ENCODE measurements around the gene PIP5KL1.

PIP5KL1 gene

DNA sequence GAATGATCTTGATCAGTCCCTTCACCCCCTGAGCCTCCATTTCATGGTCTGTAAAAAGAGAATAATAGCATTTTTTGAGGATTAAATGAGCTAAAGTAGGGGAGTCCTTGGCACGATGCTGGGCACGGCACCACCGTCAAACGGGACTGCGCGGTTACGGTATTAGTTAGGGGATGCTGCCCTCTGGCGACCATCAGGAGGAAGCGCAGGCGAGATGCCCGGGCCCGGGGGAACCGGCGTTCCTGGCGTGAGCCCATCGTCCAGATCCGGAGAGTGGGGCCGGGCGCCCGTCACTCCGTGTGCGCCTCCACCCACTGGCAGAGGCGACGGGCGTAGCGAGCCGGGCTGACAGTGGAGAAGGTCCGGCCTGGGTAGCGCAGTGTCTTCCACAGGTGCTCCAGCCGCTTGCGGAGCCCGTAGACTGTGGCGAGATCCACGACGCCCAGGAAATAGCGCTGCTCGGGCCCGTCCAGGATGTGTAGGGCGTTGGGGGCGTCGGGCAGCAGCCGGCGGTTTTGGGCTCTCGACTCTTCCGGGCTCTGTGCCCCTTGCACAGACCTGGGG, 8.9 kb downstream of the PIP5KL1 start:
- ChIA-PET POLR2A (interaction anchor here (0.7 to 1.5 kb wide), 5 partner anchors 20 to 187 kb away, joined by 3 to 4 read pairs (median 3); partner anchors contain the start of genes CDK9 and TOR2A), CTCF (interaction anchor here (0.8 to 1.4 kb wide), 8 partner anchors 8 to 184 kb away, joined by 3 to 8 read pairs (median 3); partner anchors contain the start of gene PIP5KL1)
- TF ChIP-seq HDGF (IDR thresholded peaks at IDR 0.05; ENCODE audit: borderline replicate concordance) (no peak), CTBP1 (IDR thresholded peaks at IDR 0.05; ENCODE audit: borderline replicate concordance) (no peak), LEF1 (IDR thresholded peaks at IDR 0.05; ENCODE audit: borderline replicate concordance) (no peak), FOXK2 (IDR thresholded peaks at IDR 0.05) (no peak), SP1 (IDR thresholded peaks at IDR 0.05) (no peak), FOXM1 (IDR thresholded peaks at IDR 0.05; ENCODE audit: borderline replicate concordance) (no peak), PKNOX1 (IDR thresholded peaks at IDR 0.05) (no peak), TARDBP (IDR thresholded peaks at IDR 0.05) (no peak), FOXA1 (IDR thresholded peaks at IDR 0.05) (no peak), ZNF384 (IDR thresholded peaks at IDR 0.05) (no peak), SUZ12 (IDR thresholded peaks at IDR 0.05) (no peak), ARNT (IDR thresholded peaks at IDR 0.05) (no peak), L3MBTL2 (conservative IDR thresholded peaks at IDR 0.05) (no peak), BHLHE40 (IDR thresholded peaks at IDR 0.05; ENCODE audit: borderline replicate concordance) (no peak), NFRKB (IDR thresholded peaks at IDR 0.05) (no peak)
- peak; percentile 79 for DNase-seq (ENCODE audit: extremely low spot score)

DNA sequence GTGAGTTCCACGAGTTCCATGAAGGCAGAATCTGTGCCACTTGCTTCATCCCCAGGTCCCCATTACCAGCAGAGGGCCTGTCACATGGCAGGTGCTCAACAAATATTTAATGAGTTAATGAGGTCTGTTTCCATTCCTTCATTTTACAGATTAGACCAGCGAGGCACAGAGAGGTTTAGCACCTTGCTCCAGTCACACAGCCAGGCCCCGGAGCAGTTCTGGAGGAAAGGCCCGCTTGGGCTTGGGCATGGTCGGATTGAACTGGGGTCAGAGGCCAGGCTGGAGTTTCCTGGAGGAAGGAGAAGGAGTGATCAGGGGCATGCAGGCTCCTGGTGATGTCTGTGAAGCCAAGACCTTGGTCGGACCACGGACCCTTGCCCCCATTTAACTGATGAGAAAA, 9.8 kb downstream of the PIP5KL1 start:
- no peak for DNase-seq (ENCODE audit: extremely low spot score)
- CTCF ChIA-PET: interaction anchor here (0.6 to 1.4 kb wide), 8 partner anchors 9 to 183 kb away, joined by 3 to 8 read pairs (median 4); partner anchors contain the start of gene PIP5KL1
- POLR2A ChIA-PET: interaction anchor here (1.0 to 1.5 kb wide), 3 partner anchors 51 to 186 kb away, joined by 3 to 4 read pairs (median 3); partner anchors contain the start of genes CDK9 and TOR2A
- no peak for TF ChIP-seq FOXA1 (IDR thresholded peaks at IDR 0.05)
- TF ChIP-seq LEF1 (IDR thresholded peaks at IDR 0.05; ENCODE audit: borderline replicate concordance): no peak
- no peak for TF ChIP-seq FOXK2 (IDR thresholded peaks at IDR 0.05)
- no peak for TF ChIP-seq ELF4 (IDR thresholded peaks at IDR 0.05)
- no peak for TF ChIP-seq PKNOX1 (IDR thresholded peaks at IDR 0.05)
- no peak for TF ChIP-seq BHLHE40 (IDR thresholded peaks at IDR 0.05; ENCODE audit: borderline replicate concordance)
- TF ChIP-seq TARDBP (IDR thresholded peaks at IDR 0.05): no peak
- TF ChIP-seq FOXM1 (IDR thresholded peaks at IDR 0.05; ENCODE audit: borderline replicate concordance): no peak
- no peak for TF ChIP-seq L3MBTL2 (conservative IDR thresholded peaks at IDR 0.05)
- no peak for TF ChIP-seq HDGF (IDR thresholded peaks at IDR 0.05; ENCODE audit: borderline replicate concordance)

- TF ChIP-seq ELF4 (IDR thresholded peaks at IDR 0.05): no peak
- no peak for TF ChIP-seq ZNF384 (IDR thresholded peaks at IDR 0.05)
- no peak for TF ChIP-seq BHLHE40 (IDR thresholded peaks at IDR 0.05; ENCODE audit: borderline replicate concordance)
- TF ChIP-seq ARNT (IDR thresholded peaks at IDR 0.05): no peak
- TF ChIP-seq TARDBP (IDR thresholded peaks at IDR 0.05): no peak
- TF ChIP-seq L3MBTL2 (conservative IDR thresholded peaks at IDR 0.05): no peak
- POLR2A ChIA-PET: interaction anchor here (1.0 kb wide), 1 partner anchor 21 kb away, joined by 3 read pairs; no protein-coding TSS in a partner anchor
- CTCF ChIA-PET: no interaction called here
- DNase-seq (ENCODE audit: extremely low spot score): no peak
Observed at GRCh38 chr9:127919253-127919815, 11.2 kb downstream of the PIP5KL1 start.

GRCh38 chr9:127918183-127919107, 12.1 kb downstream of the PIP5KL1 start:
- POLR2A ChIA-PET: interaction anchor here (1.0 kb wide), 1 partner anchor 20 kb away, joined by 3 read pairs; no protein-coding TSS in a partner anchor
- CTCF ChIA-PET: interaction anchor here (0.7 kb wide), 1 partner anchor 20 kb away, joined by 3 read pairs; no protein-coding TSS in a partner anchor
- DNase-seq (ENCODE audit: extremely low spot score): no peak
- TF ChIP-seq ARNT (IDR thresholded peaks at IDR 0.05): no peak
- no peak for TF ChIP-seq NFRKB (IDR thresholded peaks at IDR 0.05)
- no peak for TF ChIP-seq ZNF384 (IDR thresholded peaks at IDR 0.05)
- TF ChIP-seq TARDBP (IDR thresholded peaks at IDR 0.05): no peak
- TF ChIP-seq ELF4 (IDR thresholded peaks at IDR 0.05): no peak
- no peak for TF ChIP-seq FOXK2 (IDR thresholded peaks at IDR 0.05)
- no peak for TF ChIP-seq HDGF (IDR thresholded peaks at IDR 0.05; ENCODE audit: borderline replicate concordance)
- no peak for TF ChIP-seq PKNOX1 (IDR thresholded peaks at IDR 0.05)
- no peak for TF ChIP-seq FOXM1 (IDR thresholded peaks at IDR 0.05; ENCODE audit: borderline replicate concordance)

DNA sequence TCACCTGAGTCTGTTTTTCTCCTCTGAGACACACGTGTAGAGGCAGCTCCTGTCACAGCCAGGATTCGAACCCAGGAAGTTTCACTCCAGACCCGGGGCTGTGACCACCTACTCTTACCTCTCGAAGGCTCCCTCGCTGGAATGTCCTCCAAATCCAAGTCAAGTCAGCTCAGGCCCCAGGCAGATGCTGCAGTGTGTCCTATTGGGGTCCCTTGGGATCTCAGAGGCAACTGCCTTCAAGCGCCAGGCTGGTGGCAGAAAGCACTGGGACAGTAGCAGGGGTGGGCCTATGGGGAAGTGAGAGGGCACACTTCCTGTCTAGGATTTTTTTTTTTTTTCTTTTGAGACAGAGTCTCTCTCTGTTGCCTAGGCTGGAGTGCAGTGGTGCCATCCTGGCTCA, 13.0 kb downstream of the PIP5KL1 start:
- CTCF ChIA-PET: interaction anchor here (1.4 kb wide), 1 partner anchor 273 kb away, joined by 3 read pairs; no protein-coding TSS in a partner anchor
- no peak for DNase-seq (ENCODE audit: extremely low spot score)
- POLR2A ChIA-PET: interaction anchor here (1.0 to 1.8 kb wide), 2 partner anchors 20 to 25 kb away, joined by 8 read pairs; no protein-coding TSS in a partner anchor
- TF ChIP-seq CTBP1 (IDR thresholded peaks at IDR 0.05; ENCODE audit: borderline replicate concordance) (no peak), FOXK2 (IDR thresholded peaks at IDR 0.05) (no peak), LEF1 (IDR thresholded peaks at IDR 0.05; ENCODE audit: borderline replicate concordance) (no peak), FOXM1 (IDR thresholded peaks at IDR 0.05; ENCODE audit: borderline replicate concordance) (no peak), ELF4 (IDR thresholded peaks at IDR 0.05) (no peak), L3MBTL2 (conservative IDR thresholded peaks at IDR 0.05) (no peak), PKNOX1 (IDR thresholded peaks at IDR 0.05) (no peak), FOXA1 (IDR thresholded peaks at IDR 0.05) (no peak), TARDBP (IDR thresholded peaks at IDR 0.05) (no peak), SP1 (IDR thresholded peaks at IDR 0.05) (no peak), HDGF (IDR thresholded peaks at IDR 0.05; ENCODE audit: borderline replicate concordance) (no peak), ARNT (IDR thresholded peaks at IDR 0.05) (no peak), SUZ12 (IDR thresholded peaks at IDR 0.05) (no peak), BHLHE40 (IDR thresholded peaks at IDR 0.05; ENCODE audit: borderline replicate concordance) (no peak), NFRKB (IDR thresholded peaks at IDR 0.05) (no peak), ZNF384 (IDR thresholded peaks at IDR 0.05) (no peak)
